Gastrocnemius medialis (tissue), 4 donors: Measurements from ENCODE around the gene CACNA1B.

Source experiments
- POLR2A ChIP-seq, 2 donors: fragments of 450-650 bp; IDR thresholded peaks; one replicate each; pipeline ENCODE4 v1.6.1; 2017; ENCODE audit warnings: antibody characterized with exemption in 2 of 2, mild to moderate bottlenecking in 2 of 2, moderate library complexity in 2 of 2
- TF ChIP-seq, protein P1 (sequence below), 5 experiments: fragments of 450-650 bp in 3 of 5; fragments of 200-600 bp in 2 of 5; sonication (generic) in 2 of 5; IDR thresholded peaks in 4 of 5; conservative IDR thresholded peaks in 1 of 5; 1 replicate in 4 of 5; 2 replicates in 1 of 5; pipeline ENCODE4 v1.5.1; 2016 to 2019; ENCODE audit warnings: antibody characterized with exemption in 5 of 5, mild to moderate bottlenecking in 3 of 5, moderate library complexity in 3 of 5

DNA sequence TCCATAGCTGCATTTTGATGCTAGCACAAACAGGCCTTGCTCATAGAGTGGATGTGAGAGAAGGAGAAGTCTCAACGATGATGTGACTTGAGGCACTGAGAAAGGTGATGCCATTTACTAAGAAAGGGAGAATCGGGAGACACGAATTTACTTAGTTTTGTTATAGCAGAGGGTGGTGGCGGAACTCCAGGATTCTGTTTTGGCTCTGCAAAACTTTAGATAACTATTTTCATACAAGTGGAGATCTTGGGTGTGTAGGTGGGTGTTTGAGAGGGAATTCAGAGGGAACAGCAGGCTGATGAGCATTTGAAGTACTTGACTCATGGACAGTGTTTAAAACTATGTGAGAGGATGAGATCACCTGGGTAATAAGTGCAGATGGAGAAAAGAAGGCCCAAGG, 43.2 kb downstream of the CACNA1B start:
- TF ChIP-seq, protein P1, sequence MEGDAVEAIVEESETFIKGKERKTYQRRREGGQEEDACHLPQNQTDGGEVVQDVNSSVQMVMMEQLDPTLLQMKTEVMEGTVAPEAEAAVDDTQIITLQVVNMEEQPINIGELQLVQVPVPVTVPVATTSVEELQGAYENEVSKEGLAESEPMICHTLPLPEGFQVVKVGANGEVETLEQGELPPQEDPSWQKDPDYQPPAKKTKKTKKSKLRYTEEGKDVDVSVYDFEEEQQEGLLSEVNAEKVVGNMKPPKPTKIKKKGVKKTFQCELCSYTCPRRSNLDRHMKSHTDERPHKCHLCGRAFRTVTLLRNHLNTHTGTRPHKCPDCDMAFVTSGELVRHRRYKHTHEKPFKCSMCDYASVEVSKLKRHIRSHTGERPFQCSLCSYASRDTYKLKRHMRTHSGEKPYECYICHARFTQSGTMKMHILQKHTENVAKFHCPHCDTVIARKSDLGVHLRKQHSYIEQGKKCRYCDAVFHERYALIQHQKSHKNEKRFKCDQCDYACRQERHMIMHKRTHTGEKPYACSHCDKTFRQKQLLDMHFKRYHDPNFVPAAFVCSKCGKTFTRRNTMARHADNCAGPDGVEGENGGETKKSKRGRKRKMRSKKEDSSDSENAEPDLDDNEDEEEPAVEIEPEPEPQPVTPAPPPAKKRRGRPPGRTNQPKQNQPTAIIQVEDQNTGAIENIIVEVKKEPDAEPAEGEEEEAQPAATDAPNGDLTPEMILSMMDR (IDR thresholded peaks at IDR 0.05 in 4 of 5, conservative IDR thresholded peaks at IDR 0.05 in 1 of 5) = no peak
- no peak for TF ChIP-seq POLR2A (IDR thresholded peaks at IDR 0.05)
